WI38 (cell line): ENCODE data around the gene SF3A2.
"Not testable (repeated sequence)": the region's sequence is repeated elsewhere in the genome, so short reads cannot be mapped to it uniquely, and the experiment has no call there.

Experiments
- H3K4me3 ChIP-seq: 2 replicates; pipeline ENCODE4 v1.5.1; 2011; ENCODE audit warnings: low read depth, mild to moderate bottlenecking, control low read depth, low read length
- CTCF ChIP-seq: IDR thresholded peaks from 2 replicates; pipeline ENCODE4 v1.5.1; 2012; ENCODE audit warnings: low read depth, mild to moderate bottlenecking, control low read depth, low read length

Gene SF3A2

GRCh38 chr19:2276429-2276986 lies 39.9 kb downstream of the SF3A2 start:
- H3K4me3 ChIP-seq, result no peak overlapping the region
- TF ChIP-seq CTCF, result no peak

- TF ChIP-seq CTCF, result no peak
- no peak overlapping the region for H3K4me3 ChIP-seq
Measured at GRCh38 chr19:2277138-2277537, 40.5 kb downstream of the SF3A2 start.

GRCh38 chr19:2278459-2279158 lies 42.0 kb downstream of the SF3A2 start:
- no peak overlapping the region for H3K4me3 ChIP-seq
- TF ChIP-seq CTCF, result no peak

- no peak overlapping the region for H3K4me3 ChIP-seq
- TF ChIP-seq CTCF, result no peak
Measured at GRCh38 chr19:2280633-2281264, 44.1 kb downstream of the SF3A2 start.

GRCh38 chr19:2281265-2282061 lies 44.8 kb downstream of the SF3A2 start:
- H3K4me3 ChIP-seq, result not testable (repeated sequence)

GRCh38 chr19:2282062-2282861 lies 45.6 kb downstream of the SF3A2 start, which contains the start of gene PEAK3:
PEAK3 (minus strand) TSS chr19:2282175; CDS start chr19:2280931, 1,244 bp downstream.
- TF ChIP-seq CTCF, result no peak
- peak within 1 kb of the TSS; percentile 24 for H3K4me3 ChIP-seq

GRCh38 chr19:2282862-2283237 lies 46.2 kb downstream of the SF3A2 start:
- no peak overlapping the region for H3K4me3 ChIP-seq
- no peak for TF ChIP-seq CTCF
